Measurements from ENCODE around the gene CARD11.

- no peak for TF ChIP-seq CTCF (IDR thresholded peaks at IDR 0.05)
- no peak for TF ChIP-seq POLR2AphosphoS5 (IDR thresholded peaks at IDR 0.05)
- TF ChIP-seq POLR2A (IDR thresholded peaks at IDR 0.05; ENCODE audit: low read depth): no peak
- no peak for TF ChIP-seq EP300 (IDR thresholded peaks at IDR 0.05)
Observed at GRCh38 chr7:2945171-2945570, 98.5 kb downstream of the CARD11 start.

Measured in esophagus muscularis mucosa (tissue), 4 donors.